ENCODE data around the gene ATP4B.

GRCh38 chr13:113636266-113636963 is 21.6 kb downstream of the ATP4B start:
- no peak for TF ChIP-seq POLR2AphosphoS5 (IDR thresholded peaks at IDR 0.05; ENCODE audit: low read depth, low read length)
- TF ChIP-seq CTCF (IDR thresholded peaks at IDR 0.05; ENCODE audit: control extremely low read depth in 1 of 3, insufficient read depth in 1 of 3, low read depth in 1 of 3, low read length in 3 of 3): no peak
- TF ChIP-seq ZNF274 (IDR thresholded peaks at IDR 0.05; ENCODE audit: borderline replicate concordance, extremely low read depth, low read length): no peak
- TF ChIP-seq EP300 (IDR thresholded peaks at IDR 0.05; ENCODE audit: borderline replicate concordance in 1 of 2, low read depth in 2 of 2, low read length in 2 of 2): no peak
- TF ChIP-seq POLR2A (IDR thresholded peaks at IDR 0.05; ENCODE audit: control extremely low read depth in 1 of 2, low read depth in 2 of 2, low read length in 2 of 2): no peak
- no peak for TF ChIP-seq SP2 (IDR thresholded peaks at IDR 0.05; ENCODE audit: low read length)

All from H1 (cell line).